Stimulated activated CD4-positive, alpha-beta T cell treated with anti-CD3 and anti-CD28 coated beads, Interleukin-4, amount 100 ng/mL, for 1 hour (primary cell): Measurements from ENCODE around the gene KCNF1.

Experiments
- DNase-seq: peaks from one replicate; pipeline ENCODE4 v3.0.0-alpha.2; 2020

The KCNF1 gene

GRCh38 chr2:10911291-10912075 lies at the start of gene KCNF1:
Gene KCNF1 (plus strand): TSS chr2:10911934. CDS start chr2:10912427, 493 bp downstream.
- DNase-seq: no peak

GRCh38 chr2:10862330-10862729 lies 49.4 kb upstream of the KCNF1 start:
- DNase-seq: no peak

- DNase-seq: no peak
These were observed 48.7 kb upstream of the KCNF1 start for GRCh38 chr2:10863047-10863446.

GRCh38 chr2:10863837-10864236 lies 47.9 kb upstream of the KCNF1 start:
- no peak for DNase-seq

- no peak for DNase-seq
These were observed 47.5 kb upstream of the KCNF1 start for GRCh38 chr2:10864251-10864650.

GRCh38 chr2:10864861-10865636 lies 46.7 kb upstream of the KCNF1 start:
- peak; percentile 34 for DNase-seq

- DNase-seq: no peak
These were observed 45.9 kb upstream of the KCNF1 start for GRCh38 chr2:10865841-10866240.

- DNase-seq: no peak
These were observed 43.9 kb upstream of the KCNF1 start for GRCh38 chr2:10867692-10868420.

- no peak for DNase-seq
These were observed 43.0 kb upstream of the KCNF1 start for GRCh38 chr2:10868465-10869314.

GRCh38 chr2:10871978-10872377 lies 39.8 kb upstream of the KCNF1 start:
- no peak for DNase-seq

GRCh38 chr2:10873171-10873570 lies 38.6 kb upstream of the KCNF1 start:
- DNase-seq: no peak

GRCh38 chr2:10873790-10874437 lies 37.8 kb upstream of the KCNF1 start:
- DNase-seq: no peak

- no peak for DNase-seq
These were observed 36.6 kb upstream of the KCNF1 start for GRCh38 chr2:10875126-10875525.

GRCh38 chr2:10876394-10876793 lies 35.3 kb upstream of the KCNF1 start:
- DNase-seq: no peak

- DNase-seq: no peak
These were observed 34.8 kb upstream of the KCNF1 start for GRCh38 chr2:10876963-10877362.

- no peak for DNase-seq
These were observed 34.1 kb upstream of the KCNF1 start for GRCh38 chr2:10877651-10878111.

- DNase-seq: no peak
These were observed 33.3 kb upstream of the KCNF1 start for GRCh38 chr2:10878268-10878915.

- no peak for DNase-seq
These were observed 32.6 kb upstream of the KCNF1 start for GRCh38 chr2:10879159-10879558.

- no peak for DNase-seq
These were observed 31.8 kb upstream of the KCNF1 start for GRCh38 chr2:10879624-10880585.
